GM20000 (cell line): ENCODE measurements around the gene TMEM209.

Experiments
- DNase-seq: peaks from one replicate; pipeline ENCODE4 v3.0.0; 2012; ENCODE audit warnings: low spot score
- TF ChIP-seq, protein P1 (sequence below): IDR thresholded peaks from 2 replicates; pipeline ENCODE4 v1.5.1; 2012; ENCODE audit warnings: mild to moderate bottlenecking, control low read depth; ENCODE audit errors: extremely low read depth, missing control alignments

The TMEM209 gene

DNA sequence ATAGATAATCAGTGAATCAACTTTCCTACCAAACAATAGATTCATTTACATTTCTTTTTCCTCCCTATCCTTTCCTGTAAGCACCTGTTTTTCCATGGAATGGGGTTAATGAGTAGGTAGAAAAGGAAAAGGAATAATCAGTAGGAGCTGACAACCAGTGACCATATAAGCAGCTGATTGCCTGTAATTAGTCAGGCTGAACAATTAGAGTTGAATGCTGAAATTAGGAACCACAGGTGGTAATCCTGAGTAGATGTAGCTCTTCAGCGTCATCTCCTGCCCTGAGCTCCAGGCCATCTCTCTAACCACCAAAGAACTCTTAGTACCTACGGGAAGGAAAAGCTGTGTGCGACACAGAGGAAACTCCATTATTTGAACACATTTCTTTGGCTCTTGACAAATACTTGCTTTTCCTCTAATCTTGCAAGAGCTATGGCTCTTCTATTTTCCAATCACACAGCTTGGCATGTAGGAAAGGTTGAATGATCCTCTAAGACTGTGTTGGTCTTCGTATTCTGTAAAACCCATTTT is 71.0 kb downstream of the TMEM209 start:
- DNase-seq = no peak
- TF ChIP-seq, protein P1, sequence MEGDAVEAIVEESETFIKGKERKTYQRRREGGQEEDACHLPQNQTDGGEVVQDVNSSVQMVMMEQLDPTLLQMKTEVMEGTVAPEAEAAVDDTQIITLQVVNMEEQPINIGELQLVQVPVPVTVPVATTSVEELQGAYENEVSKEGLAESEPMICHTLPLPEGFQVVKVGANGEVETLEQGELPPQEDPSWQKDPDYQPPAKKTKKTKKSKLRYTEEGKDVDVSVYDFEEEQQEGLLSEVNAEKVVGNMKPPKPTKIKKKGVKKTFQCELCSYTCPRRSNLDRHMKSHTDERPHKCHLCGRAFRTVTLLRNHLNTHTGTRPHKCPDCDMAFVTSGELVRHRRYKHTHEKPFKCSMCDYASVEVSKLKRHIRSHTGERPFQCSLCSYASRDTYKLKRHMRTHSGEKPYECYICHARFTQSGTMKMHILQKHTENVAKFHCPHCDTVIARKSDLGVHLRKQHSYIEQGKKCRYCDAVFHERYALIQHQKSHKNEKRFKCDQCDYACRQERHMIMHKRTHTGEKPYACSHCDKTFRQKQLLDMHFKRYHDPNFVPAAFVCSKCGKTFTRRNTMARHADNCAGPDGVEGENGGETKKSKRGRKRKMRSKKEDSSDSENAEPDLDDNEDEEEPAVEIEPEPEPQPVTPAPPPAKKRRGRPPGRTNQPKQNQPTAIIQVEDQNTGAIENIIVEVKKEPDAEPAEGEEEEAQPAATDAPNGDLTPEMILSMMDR = no peak

DNA sequence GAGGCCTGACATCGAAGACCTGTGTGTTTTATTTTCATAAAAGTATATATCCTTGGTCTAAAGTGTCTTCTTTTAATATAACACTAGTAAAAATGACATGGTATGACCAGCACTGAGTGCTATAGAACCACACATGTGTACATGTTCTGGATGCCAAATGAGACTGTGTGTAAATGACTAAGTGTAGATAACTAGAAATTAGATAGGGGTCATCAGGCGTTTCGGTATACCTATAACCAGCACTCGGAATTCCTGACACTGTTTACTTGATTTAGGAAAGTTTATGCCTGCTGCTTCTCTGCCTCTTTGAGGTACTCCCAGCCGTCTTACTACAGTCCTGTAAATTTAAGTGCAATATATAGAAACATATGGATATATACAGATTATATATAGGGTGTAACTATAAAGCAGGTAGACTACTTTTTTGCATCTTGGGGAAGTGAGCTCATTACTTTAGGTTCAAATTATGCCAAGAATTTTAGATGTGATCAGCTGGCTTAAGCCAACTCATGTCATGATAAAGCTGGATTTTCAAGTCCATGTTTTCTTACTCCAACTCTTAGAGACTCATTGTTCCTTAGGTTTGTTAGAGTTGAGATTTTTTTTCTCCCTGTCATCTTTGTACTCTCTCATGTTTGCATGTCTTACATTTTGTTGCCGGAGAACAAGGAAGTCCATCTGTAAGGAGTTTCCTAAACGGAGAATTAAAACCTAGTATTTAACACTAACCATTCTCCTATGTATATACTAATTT is 72.0 kb downstream of the TMEM209 start:
- no peak for DNase-seq
- TF ChIP-seq, protein P1 = no peak

DNA sequence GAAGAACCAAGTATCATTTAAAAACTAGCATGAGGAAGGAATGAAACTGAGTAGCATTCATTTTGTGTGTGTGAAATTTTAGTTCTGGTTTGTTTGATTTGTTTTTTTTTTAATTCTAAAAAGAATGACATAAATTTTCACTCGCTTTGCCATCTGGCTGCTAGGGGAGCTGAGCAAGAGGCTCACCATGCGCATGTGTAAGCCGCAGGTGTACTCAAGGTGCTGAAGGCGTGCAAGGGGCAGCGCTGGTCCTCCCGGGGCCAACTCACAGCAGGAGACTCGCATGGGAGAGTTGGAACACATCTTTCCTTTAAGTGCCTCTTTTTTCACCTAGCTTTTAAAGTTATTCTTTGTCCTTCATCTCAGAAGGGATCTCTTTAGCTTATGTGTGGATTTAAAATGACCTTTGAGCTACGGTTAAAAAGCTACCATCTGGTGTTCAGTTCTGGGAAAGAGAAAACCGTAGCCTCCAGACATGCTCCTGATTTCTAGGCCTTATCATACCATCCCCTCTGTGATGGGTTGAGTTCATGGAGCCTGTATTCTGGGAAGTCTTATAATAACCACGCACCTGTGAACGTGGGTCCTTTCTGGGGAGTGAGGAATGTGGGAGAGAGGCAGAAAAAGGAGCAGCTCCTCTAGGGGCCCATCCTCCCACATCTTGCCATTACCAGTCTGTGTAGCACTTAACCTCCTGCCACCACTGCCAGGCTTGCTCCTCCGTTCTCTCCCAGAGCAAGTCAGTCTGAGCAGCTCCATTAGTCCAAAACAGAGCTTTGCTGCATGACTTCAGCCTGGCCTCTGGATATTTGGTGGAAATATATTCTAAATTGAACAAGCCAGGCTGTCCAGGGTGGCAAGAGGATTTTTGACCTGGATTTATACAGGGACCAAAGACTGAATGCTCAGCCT is 73.0 kb downstream of the TMEM209 start:
- no peak for DNase-seq
- TF ChIP-seq, protein P1 = no peak

DNA sequence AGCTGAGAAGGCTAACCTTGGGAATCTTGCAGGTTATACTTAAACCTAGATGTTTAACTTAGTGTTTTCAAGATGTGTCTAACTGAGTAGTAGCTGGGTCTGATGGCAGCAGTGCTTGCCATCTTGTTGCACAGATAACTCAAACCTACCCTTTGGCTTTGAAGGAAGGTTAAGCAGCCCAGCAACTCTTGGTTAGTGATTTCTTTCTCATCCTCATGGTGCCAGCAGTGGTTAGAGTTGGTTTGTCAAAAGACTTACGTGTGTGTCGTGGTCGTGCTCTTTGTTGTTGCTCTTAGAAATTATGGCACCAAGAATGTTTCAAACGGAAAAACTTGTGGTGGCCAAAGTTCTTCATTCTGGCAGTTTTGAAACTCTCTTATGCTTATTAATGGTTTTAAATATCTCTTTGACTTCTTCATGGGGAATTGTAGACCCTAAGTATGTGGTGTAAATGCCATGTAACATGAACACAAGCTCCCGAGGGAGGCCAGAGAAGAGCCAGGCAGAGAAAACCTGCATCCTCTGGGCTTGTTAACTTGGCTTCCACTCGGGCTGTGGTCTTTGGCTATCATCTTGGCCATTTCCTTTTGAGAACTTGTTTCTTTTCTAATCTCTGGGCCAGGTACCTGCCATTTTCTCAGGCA is 73.9 kb downstream of the TMEM209 start:
- DNase-seq = no peak
- TF ChIP-seq, protein P1 = no peak

DNA sequence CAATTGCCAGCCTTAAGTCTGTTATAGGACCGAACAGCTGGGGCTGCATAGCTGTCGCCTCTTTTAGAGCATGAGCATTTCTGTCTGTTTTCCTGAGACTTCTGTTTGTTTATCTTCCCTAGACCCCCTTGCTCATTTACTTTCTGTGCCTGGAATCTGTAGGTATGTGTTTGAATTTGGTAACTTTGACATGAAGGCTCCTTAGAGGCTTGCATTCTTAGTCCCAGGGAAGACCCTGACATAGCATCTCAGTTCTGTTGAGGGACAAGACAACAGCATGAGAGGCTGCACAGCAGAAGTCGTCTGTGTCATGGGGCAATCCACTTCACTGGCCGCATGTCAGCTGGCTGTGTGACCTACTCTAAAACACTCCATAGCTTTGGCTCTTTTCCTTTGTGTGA is 76.2 kb downstream of the TMEM209 start:
- TF ChIP-seq, protein P1 = no peak
- no peak for DNase-seq

DNA sequence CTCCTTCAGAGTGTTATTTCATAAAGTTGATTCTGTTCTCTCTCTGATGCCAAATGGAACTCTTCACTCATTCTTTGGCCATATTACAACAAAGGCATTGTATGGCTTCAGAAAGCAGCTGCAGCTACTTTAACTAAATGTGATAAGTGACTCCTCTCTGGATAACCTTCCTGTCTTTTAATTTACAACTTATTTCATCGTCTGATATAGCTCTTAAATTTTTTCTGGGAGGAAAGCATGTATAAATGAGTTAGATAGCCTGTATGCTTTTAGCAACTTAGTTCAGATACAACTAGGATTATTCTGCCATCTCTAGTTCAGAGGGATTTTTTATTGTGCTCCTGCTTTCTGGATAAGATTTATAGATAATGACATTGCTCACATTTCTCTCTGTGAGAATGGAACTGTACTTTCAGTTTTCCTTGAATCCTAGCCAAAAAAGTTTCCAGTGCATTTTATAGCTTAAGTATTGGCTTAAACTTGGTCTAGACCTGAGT is 77.3 kb downstream of the TMEM209 start:
- TF ChIP-seq, protein P1 = no peak
- no peak for DNase-seq
